Liver (tissue), 9 donors: ENCODE results near the gene DENND2D. TPM values are rescaled to one million over a fixed set of nuclear protein-coding genes. Genes with fewer than 3 reads are reported as not detected.

ENCODE experiments used
- DNase-seq: peaks from one replicate; pipeline ENCODE4 v3.0.0-alpha.2; 2017; ENCODE audit warnings: low spot score
- H3K27ac ChIP-seq, 2 donors: one replicate each; pipeline ENCODE4 v1.7.0; 2013; ENCODE audit warnings: inconsistent platforms in 2 of 2, low read length in 2 of 2, control low read depth in 1 of 2, low read depth in 1 of 2, mild to moderate bottlenecking in 1 of 2
- H3K27me3 ChIP-seq, 4 donors: one replicate each; pipeline versions ENCODE4 v1.6.1 to v1.7.0; 2013; ENCODE audit warnings: low read length in 3 of 4, inconsistent platforms in 1 of 4, mild to moderate bottlenecking in 1 of 4, moderate library complexity in 1 of 4; ENCODE audit not compliant: control insufficient read depth in 4 of 4, insufficient read depth in 4 of 4
- H3K36me3 ChIP-seq, 4 donors: one replicate each; pipeline versions ENCODE4 v1.6.1 to v1.7.0; 2013; ENCODE audit warnings: low read length in 3 of 4, mild to moderate bottlenecking in 3 of 4, low read depth in 1 of 4, moderate library complexity in 1 of 4; ENCODE audit not compliant: control insufficient read depth in 4 of 4, insufficient read depth in 3 of 4
- H3K4me1 ChIP-seq, 4 donors: one replicate each; pipeline versions ENCODE4 v1.6.1 to v1.7.0; 2013; ENCODE audit warnings: low read length in 3 of 4, mild to moderate bottlenecking in 3 of 4, moderate library complexity in 1 of 4; ENCODE audit not compliant: control insufficient read depth in 4 of 4, insufficient read depth in 4 of 4
- H3K4me3 ChIP-seq, 3 donors: one replicate each; pipeline versions ENCODE4 v1.6.1 to v1.7.0; 2013; ENCODE audit warnings: low read length in 3 of 3, control low read depth in 1 of 3, low read depth in 1 of 3, mild to moderate bottlenecking in 1 of 3
- H3K9ac ChIP-seq, 2 donors: one replicate each; pipeline ENCODE4 v1.7.0; 2013; ENCODE audit warnings: low read length in 2 of 2, mild to moderate bottlenecking in 2 of 2, moderate library complexity in 2 of 2, control low read depth in 1 of 2, low read depth in 1 of 2
- H3K9me3 ChIP-seq, 4 donors: one replicate each; pipeline versions ENCODE4 v1.6.1 to v1.7.0; 2013; ENCODE audit warnings: low read length in 3 of 4; ENCODE audit not compliant: control insufficient read depth in 4 of 4
- ATF3 ChIP-seq: IDR thresholded peaks from 2 replicates; pipeline ENCODE4 v1.6.1; 2016; ENCODE audit warnings: antibody characterized with exemption
- CTCF ChIP-seq: fragments of 150-350 bp; IDR thresholded peaks from 2 replicates; pipeline ENCODE4 v1.5.1; 2017; ENCODE audit warnings: improper control_type of control experiment, low read depth, low read length; ENCODE audit not compliant: missing input control
- EGR1 ChIP-seq, 2 donors: IDR thresholded peaks; 2 replicates each; pipeline ENCODE4 v1.6.1; 2016 to 2018; ENCODE audit warnings: antibody characterized with exemption in 2 of 2, low read depth in 2 of 2
- FOXA1 ChIP-seq: IDR thresholded peaks from 2 replicates; pipeline ENCODE4 v1.6.1; 2016; ENCODE audit warnings: antibody characterized with exemption
- FOXA2 ChIP-seq: IDR thresholded peaks from 2 replicates; pipeline ENCODE4 v1.6.1; 2016; ENCODE audit warnings: antibody characterized with exemption
- GABPA ChIP-seq, 2 donors: IDR thresholded peaks in 1 of 2; conservative IDR thresholded peaks in 1 of 2; 2 replicates each; pipeline ENCODE4 v1.6.1; 2016; ENCODE audit warnings: antibody characterized with exemption in 2 of 2, mild to moderate bottlenecking in 1 of 2, moderate library complexity in 1 of 2
- HNF4A ChIP-seq, 2 donors: conservative IDR thresholded peaks; 2 replicates each; pipeline ENCODE4 v1.6.1; 2016; ENCODE audit warnings: antibody characterized with exemption in 2 of 2, mild to moderate bottlenecking in 2 of 2
- HNF4G ChIP-seq: IDR thresholded peaks from 2 replicates; pipeline ENCODE4 v1.6.1; 2016; ENCODE audit warnings: antibody characterized with exemption
- JUND ChIP-seq, 2 donors: IDR thresholded peaks; 2 replicates each; pipeline ENCODE4 v1.6.1; 2016; ENCODE audit warnings: antibody characterized with exemption in 2 of 2
- MAX ChIP-seq: IDR thresholded peaks from 2 replicates; pipeline ENCODE4 v1.6.1; 2016; ENCODE audit warnings: antibody characterized with exemption
- NR2F2 ChIP-seq: IDR thresholded peaks from 2 replicates; pipeline ENCODE4 v1.6.1; 2016; ENCODE audit warnings: antibody characterized with exemption
- REST ChIP-seq: IDR thresholded peaks from 2 replicates; pipeline ENCODE4 v1.6.1; 2016; ENCODE audit warnings: antibody characterized with exemption, mild to moderate bottlenecking
- RXRA ChIP-seq, 2 donors: IDR thresholded peaks; 2 replicates each; pipeline ENCODE4 v1.6.1; 2017 to 2018; ENCODE audit warnings: antibody characterized with exemption in 2 of 2, mild to moderate bottlenecking in 1 of 2
- YY1 ChIP-seq: IDR thresholded peaks from 2 replicates; pipeline ENCODE4 v1.6.1; 2016; ENCODE audit warnings: antibody characterized with exemption, mild to moderate bottlenecking
- ZBTB33 ChIP-seq: IDR thresholded peaks from 2 replicates; pipeline ENCODE4 v1.6.1; 2016; ENCODE audit warnings: antibody characterized with exemption
- WGBS: extraction: QIAGEN DNeasy Blood & Tissue Kit; methylation state at CpG from one replicate; pipeline ENCODE4 v1.1.7; 2013; 5-methylcytosine and 5-hydroxymethylcytosine counted together
- polyA plus RNA-seq, 2 donors: library from polyadenylated mRNA; stranded (reverse) in 1 of 2; unstranded in 1 of 2; fragments of 200-250 nt in 1 of 2; fragments of >200 nt in 1 of 2; fragmentation: Nextera tagmentation in 1 of 2; extraction: Ambion mirVana in 1 of 2; gene quantifications; one replicate each; pipeline versions ENCODE4 v1.2.1 to v1.2.3, GENCODE V29; 2013 to 2015
- total RNA-seq, 2 donors: library from RNA; depleted of rRNA; stranded (reverse); fragments of >200 nt; gene quantifications; one replicate each; pipeline ENCODE4 v1.2.3, GENCODE V29; 2014
- donor health status: healthy.
- donor health status: healthy.
- donor health status: healthy.
- donor health status: healthy.
- donor health status: healthy.

Gene DENND2D
- total and polyA plus RNA-seq, 4 donors, result 8.8 to 20.7 (median 12.8) TPM

GRCh38 chr1:111183308-111184069, 17.0 kb downstream of the DENND2D start (continued):
- TF ChIP-seq FOXA2 (no peak), JUND (IDR thresholded peaks at IDR 0.05) (no peak), RXRA (IDR thresholded peaks at IDR 0.05) (no peak), HNF4G (no peak)

GRCh38 chr1:111182052-111182451, 18.4 kb downstream of the DENND2D start:
- Histone ChIP-seq H3K27ac (no peak overlapping the region), H3K9ac (no peak overlapping the region), H3K4me3 (no peak overlapping the region), H3K36me3 (peaks cover 0 to 38% (median 33%) of the 10 kb centered on the region in 4 donors), H3K27me3 (no peaks in the 10 kb centered on the region), H3K4me1 (peaks cover 0 to 2% (median 0%) of the 10 kb centered on the region in 4 donors), H3K9me3 (no peaks in the 10 kb centered on the region)
- TF ChIP-seq HNF4A (conservative IDR thresholded peaks at IDR 0.05) (no peak), FOXA1 (no peak), YY1 (no peak), REST (no peak), ATF3 (no peak)
- no peak for DNase-seq
- 94% methylated on average over 2 of the region's 2 CpGs for WGBS

GRCh38 chr1:111179968-111180533, 20.4 kb downstream of the DENND2D start:
- Histone ChIP-seq H3K27ac (no peak overlapping the region), H3K36me3 (peaks cover 1 to 31% (median 29%) of the 10 kb centered on the region in 4 donors), H3K27me3 (no peaks in the 10 kb centered on the region), H3K9ac (no peak overlapping the region), H3K9me3 (no peaks in the 10 kb centered on the region), H3K4me1 (peaks cover 0 to 2% (median 0%) of the 10 kb centered on the region in 4 donors), H3K4me3 (no peak overlapping the region)
- DNase-seq, result no peak
- TF ChIP-seq EGR1 (IDR thresholded peaks at IDR 0.05; ENCODE audit: low read depth in 2 of 2) (no peak), HNF4G (no peak), MAX (no peak), GABPA (IDR thresholded peaks at IDR 0.05 in 1 of 2, conservative IDR thresholded peaks at IDR 0.05 in 1 of 2) (no peak), ATF3 (no peak), JUND (IDR thresholded peaks at IDR 0.05) (no peak), ZBTB33 (no peak), NR2F2 (no peak), FOXA2 (no peak), HNF4A (conservative IDR thresholded peaks at IDR 0.05) (no peak), FOXA1 (no peak), CTCF (no peak)
